NCI-H146 treated with DMSO at 0.1 percent for 48 hours (cell line): Measurements from ENCODE around the gene MROH9.
"Not testable (repeated sequence)": the region's sequence is repeated elsewhere in the genome, so short reads cannot be mapped to it uniquely, and the experiment has no call there.

Experiments used
- DNase-seq: peaks from one replicate; lab custom pipeline; 2025; ENCODE audit not compliant: unreplicated experiment; lab: John Stamatoyannopoulos, UW

The MROH9 gene, protein sequence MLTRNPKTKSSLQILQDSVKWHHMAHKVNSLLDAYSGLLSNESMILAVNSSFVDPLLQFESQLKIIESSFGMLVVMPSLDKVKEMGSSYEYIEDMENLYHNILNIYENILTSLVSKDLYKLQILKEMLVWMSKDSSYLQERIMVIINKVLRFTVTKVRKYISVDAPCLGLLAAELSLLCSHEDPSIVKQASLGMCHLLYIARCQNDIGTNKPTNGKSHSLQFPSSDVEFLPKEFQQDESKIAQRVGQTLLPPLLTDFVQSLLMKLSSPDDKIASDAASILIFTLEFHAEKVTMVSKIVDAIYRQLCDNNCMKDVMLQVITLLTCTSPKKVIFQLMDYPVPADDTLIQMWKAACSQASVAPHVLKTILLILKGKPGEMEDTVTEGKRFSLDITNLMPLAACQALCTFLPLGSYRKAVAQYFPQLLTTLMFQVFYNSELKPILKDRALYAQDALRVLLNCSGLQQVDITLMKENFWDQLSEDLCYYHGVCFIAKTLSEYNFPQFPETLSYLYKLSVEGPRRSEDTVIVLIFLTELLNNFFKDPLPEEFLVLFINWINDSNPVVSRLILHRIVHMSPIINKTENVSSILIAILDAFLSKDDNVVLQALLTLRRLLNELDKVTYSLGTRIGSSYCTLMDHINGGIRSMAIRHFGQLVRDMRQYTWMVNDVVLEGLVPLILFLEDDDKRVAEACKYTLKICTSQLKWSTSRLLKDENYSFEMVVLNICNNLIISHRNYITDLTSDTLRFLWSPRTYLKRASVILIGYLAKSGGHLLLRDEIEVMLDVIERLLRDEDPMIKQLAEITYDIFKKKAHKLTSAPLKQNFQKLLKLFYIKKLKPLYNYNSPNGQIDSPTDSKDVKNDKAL

GRCh38 chr1:170935231-170935630, at the start of gene MROH9:
Gene MROH9, plus strand, starts transcription at chr1:170935534. Its CDS starts 10,023 bp downstream, at chr1:170945557.
- DNase-seq, result no peak

DNA sequence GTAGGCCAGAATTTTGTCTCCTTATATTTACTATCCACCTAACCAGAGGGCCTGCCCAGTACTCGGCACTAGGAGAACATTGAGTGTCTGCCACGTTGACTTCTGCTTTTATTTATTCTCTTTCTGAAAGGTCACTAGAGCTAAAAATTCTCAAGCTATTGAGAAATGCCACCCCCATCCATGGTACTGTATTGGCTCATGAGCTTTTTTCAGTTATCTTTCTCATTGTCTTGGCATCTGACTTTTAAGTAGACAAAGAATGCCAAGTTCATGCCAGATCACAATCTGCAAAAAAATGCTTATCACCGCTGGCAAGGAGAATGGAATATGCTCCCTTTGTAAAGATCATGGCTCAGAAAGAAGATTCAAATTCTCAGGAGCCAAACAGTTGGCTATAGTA, 49.8 kb upstream of the MROH9 start:
- DNase-seq, result no peak

DNA sequence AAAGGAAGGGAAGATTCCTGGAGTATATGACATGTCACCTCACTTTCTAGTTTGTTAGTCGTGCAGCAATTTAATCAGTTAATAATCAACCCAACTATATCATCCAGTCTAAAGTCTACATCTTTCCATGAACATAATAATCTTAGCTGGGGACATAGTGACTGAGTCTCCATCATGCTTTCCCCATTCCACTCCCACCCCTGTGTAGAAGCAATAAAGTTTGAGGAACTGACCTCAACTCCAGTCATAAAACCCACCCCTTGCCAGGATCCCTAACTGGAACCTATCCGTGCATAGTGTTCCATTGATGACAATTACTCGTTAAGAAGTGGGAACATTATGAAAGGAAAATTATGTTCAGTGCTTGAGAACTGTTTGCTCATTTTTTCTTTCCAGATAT, 48.9 kb upstream of the MROH9 start:
- DNase-seq, result no peak

DNA sequence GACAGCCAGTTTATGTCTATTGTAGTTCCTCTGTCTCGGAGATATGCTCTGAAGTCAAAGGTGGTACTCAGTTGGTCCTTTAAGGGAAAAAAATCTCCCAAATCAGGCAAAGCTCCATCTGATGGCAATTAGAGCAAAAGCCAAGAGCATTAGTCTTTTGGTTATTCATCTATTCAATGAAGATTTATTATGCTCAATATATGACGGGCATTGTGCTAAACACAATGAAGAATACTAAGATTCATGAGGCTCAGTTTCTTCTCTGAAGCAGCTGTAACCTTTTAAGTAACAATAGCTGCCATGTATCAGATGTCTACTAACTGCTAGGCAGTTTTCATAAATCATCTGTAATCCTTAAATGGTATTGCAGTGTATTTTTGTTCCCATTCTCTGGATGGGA, 47.6 kb upstream of the MROH9 start:
- no peak for DNase-seq

GRCh38 chr1:170891872-170892271, 43.5 kb upstream of the MROH9 start:
- no peak for DNase-seq

- no peak for DNase-seq
These were observed 41.6 kb upstream of the MROH9 start for GRCh38 chr1:170893655-170894297.

- DNase-seq, result no peak
These were observed 31.4 kb upstream of the MROH9 start for GRCh38 chr1:170903961-170904360.

DNA sequence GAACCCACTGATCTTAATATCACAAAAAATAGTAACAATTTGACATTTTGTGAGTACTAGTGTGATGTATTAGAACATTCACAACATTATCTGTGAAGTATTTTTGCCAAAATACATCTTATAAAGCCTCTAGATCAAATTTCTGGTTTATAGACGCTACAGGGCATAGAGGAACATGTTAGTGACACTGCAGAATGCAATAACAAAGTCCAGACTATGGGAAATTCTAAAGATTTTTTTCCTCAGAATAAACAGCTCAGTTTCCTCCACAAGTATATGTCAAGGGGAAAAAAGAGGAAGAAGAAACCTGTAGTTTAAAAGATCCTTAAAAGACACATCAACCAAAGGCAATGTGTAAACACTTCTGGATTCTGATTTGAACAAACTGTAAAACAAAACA, 26.4 kb upstream of the MROH9 start:
- DNase-seq, result no peak

DNA sequence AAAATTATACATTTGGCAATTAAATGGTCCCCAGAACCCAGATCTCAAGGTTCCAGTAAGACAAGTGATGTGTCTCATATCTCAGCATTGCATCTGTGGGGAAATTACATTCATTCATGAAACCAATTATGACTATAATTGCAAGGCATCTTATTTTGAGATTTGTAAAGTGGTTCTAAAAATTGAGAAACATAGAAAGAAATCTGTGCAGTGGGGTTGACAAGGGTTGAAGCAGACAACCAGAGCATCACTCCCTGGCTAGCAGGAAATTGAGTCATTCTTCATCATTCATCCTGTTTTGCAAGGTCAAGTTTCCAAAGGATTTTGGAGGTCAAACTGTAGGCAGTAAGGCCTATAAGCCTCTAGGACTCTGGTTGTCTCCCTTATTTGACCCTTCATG, 25.1 kb upstream of the MROH9 start:
- DNase-seq, result no peak

- no peak for DNase-seq
These were observed 18.0 kb upstream of the MROH9 start for GRCh38 chr1:170917373-170917772.

- not testable (repeated sequence) for DNase-seq
These were observed 10.7 kb upstream of the MROH9 start for GRCh38 chr1:170924656-170925055.

DNA sequence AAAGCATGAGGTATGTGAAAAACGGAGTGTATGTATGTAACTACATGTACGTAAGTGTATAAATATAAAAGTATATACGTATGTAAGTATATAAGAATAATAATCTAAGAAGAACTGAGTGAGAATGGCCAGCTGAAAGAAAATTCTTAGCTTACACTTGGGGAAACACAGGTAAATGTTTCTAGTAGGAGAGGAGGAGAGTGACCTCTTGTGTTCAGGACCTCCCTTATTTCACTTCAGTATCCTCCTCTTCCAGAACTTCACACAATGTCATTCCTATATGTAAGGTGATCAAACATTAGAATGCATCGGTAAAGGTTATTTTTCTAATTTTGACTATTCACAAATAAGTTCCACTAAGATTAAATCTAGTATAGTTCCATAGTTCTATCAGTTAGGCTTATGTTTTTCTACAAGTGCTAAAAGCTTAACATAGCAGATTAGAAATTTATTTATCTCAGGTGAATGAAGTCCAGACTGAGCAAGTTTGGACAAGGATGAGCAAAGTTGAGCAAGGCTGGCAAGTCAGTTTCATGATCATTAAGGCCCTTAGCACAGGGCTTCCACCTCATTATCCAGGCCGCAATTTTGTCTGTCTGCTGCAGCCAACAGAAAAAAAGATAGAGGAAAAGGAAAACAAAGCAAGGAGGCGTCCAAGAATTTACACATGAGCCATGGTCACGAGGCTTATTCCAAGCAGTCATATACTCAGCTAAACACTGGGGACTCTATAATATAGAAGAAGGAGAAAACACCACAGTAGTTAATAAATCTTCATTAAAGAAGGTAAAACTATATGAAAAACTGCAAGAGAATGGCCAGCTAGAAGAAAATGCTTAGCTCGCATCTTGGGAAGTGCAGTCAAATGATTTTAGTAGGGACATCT, 7.1 kb upstream of the MROH9 start:
- DNase-seq, result no peak

DNA sequence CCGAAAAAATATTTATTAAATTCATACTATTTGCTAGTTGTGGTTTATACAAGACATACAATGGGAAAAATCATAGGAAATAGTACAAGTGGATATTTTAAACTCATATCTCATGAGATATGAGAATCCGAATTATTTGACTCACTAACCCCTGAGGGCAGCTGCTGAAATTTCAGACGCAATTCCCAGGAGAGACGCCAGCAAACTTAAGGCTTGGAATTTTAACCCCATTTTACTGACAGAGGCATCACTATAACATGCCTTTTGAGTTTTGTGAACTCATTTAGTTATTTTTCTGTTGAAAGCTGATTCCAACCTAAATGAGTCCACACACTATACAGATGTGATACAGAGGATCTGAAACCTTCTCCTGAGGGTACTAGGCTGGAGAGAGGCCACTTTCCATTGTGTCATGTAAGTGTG, 5.9 kb upstream of the MROH9 start:
- no peak for DNase-seq

DNA sequence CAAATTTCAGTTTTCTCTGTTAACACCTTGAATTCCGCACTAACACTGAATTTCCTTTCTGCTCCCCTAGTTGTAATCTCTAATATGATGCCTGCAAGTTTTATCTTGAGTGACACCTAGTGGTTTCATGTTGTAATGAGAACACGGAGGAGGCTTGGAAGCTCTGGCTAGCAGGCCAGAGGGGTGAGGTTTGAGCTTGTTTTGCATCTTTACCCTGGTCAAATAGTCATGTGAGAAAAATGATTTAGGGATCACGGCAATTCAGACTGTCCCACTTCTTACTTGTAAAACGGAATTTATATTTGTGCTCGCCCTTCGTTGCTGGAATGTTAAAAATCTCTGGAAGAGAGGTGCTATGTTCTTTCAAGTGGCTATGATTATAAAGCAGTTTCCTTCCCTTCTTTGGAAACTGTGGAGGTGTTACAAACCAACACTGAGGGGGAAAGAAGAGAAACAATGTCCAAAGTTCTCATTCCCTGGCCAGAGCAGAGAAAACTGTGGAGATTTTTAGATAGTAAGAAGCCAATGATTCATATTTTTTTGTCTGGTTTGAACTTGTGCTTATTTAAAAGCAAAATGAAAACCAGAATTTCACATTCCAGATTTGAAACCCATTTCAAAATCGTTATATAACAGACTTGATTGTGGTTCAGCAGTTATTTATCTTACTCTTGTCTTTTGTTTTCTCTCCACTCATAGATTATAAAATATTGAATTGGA, 5.3 kb upstream of the MROH9 start:
- peak; percentile 6 for DNase-seq

DNA sequence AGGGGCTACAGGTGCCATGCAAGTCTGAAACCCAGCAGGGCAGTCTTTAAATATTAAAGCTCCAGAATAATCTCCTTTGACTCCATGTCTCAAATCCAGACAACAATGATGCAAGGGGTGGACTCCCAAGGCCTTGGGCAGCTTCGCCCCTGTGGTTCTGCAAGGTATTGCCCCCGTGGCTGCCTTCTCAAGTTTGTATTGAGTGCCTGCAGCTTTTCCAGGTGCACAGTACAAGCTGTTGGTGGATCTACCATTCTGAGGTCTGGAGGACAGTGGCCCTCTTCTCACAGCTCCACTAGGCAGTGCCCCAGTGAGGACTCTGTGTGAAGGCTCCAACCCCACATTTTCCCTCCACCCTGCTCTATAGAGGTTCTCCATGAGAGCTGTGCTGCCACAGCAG, 3.7 kb upstream of the MROH9 start:
- no peak for DNase-seq

GRCh38 chr1:170932236-170932635, 3.1 kb upstream of the MROH9 start:
- no peak for DNase-seq

DNA sequence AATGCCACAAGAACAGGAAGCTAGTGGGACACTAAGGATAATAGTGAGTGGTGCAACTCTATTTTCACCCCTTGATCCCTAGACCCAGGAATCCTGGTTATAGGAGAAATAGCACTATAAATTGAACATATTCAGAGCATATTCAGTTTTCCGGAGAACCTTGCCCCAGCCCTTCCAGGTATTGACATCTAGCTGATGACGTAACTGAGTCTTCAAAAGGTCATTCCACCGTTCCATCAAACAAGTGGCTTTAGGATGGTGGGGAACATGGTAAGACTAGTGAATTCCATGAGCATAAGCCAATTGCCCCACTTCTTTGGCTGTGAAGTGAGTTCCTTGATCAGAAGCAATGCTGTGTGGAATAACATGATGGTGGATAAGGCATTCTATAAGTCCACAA, 2.9 kb downstream of the MROH9 start:
- DNase-seq, result no peak

GRCh38 chr1:170939476-170939875, 4.1 kb downstream of the MROH9 start:
- no peak for DNase-seq

- not testable (repeated sequence) for DNase-seq
These were observed 16.4 kb downstream of the MROH9 start for GRCh38 chr1:170951744-170952143.

- DNase-seq, result no peak
These were observed 24.1 kb downstream of the MROH9 start for GRCh38 chr1:170959385-170959784.
